SK-N-SH treated with all-trans-retinoic acid at 6 μM for 48 hours (cell line): ENCODE data around the gene CCDC89.

ENCODE experiments used
- PPARA ChIP-seq: fragments of 250-450 bp; sonication (Bioruptor Pico); IDR thresholded peaks from 2 replicates; pipeline ENCODE4 v1.5.0; 2020; ENCODE audit warnings: mild to moderate bottlenecking, borderline replicate concordance
- RARB ChIP-seq: fragments of 250-450 bp; sonication (Bioruptor Pico); IDR thresholded peaks from 2 replicates; pipeline ENCODE4 v1.8.0; 2021; ENCODE audit warnings: mild to moderate bottlenecking, moderate library complexity
- SNAI2 ChIP-seq: fragments of 250-450 bp; sonication (Bioruptor Pico); IDR thresholded peaks from 2 replicates; pipeline ENCODE4 v1.5.0; 2020; ENCODE audit warnings: mild to moderate bottlenecking, moderate library complexity
- TCF4 ChIP-seq: fragments of 250-450 bp; sonication (Bioruptor Pico); IDR thresholded peaks from 2 replicates; pipeline ENCODE4 v1.8.0; 2021; ENCODE audit warnings: mild to moderate bottlenecking, moderate library complexity, borderline replicate concordance
- TOX ChIP-seq: fragments of 250-450 bp; sonication (Bioruptor Pico); IDR thresholded peaks from 2 replicates; pipeline ENCODE4 v1.8.0; 2021; ENCODE audit warnings: mild to moderate bottlenecking, moderate library complexity, borderline replicate concordance
- TSHZ2 ChIP-seq: fragments of 250-450 bp; sonication (Bioruptor Pico); IDR thresholded peaks from 2 replicates; pipeline ENCODE4 v1.5.0; 2020; ENCODE audit warnings: mild to moderate bottlenecking, moderate library complexity
- ZNF565 ChIP-seq: fragments of 450-650 bp; formaldehyde crosslinking; conservative IDR thresholded peaks from 2 replicates; pipeline ENCODE4 v1.5.0; 2020; ENCODE audit warnings: low read depth, mild to moderate bottlenecking, moderate library complexity
- ZNF70 ChIP-seq: fragments of 450-650 bp; formaldehyde crosslinking; IDR thresholded peaks from 2 replicates; pipeline ENCODE4 v1.5.0; 2020; ENCODE audit warnings: mild to moderate bottlenecking, moderate library complexity

- TF ChIP-seq ZNF70 (CRISPR knock-in tag) (no peak), PPARA (CRISPR knock-in tag) (no peak), SNAI2 (CRISPR knock-in tag) (no peak), TOX (no peak), TSHZ2 (CRISPR knock-in tag) (no peak), TCF4 (CRISPR knock-in tag) (no peak), ZNF565 (no peak), RARB (CRISPR knock-in tag) (no peak)
Measured at GRCh38 chr11:85651118-85651517, 34.9 kb downstream of the CCDC89 start.
